NCI-H82 (cell line): ENCODE results near the gene ABHD11.
"Not testable (repeated sequence)": the region's sequence is repeated elsewhere in the genome, so short reads cannot be mapped to it uniquely, and the experiment has no call there.

Source experiments
- DNase-seq: peaks from one replicate; lab custom pipeline; 2025; lab: John Stamatoyannopoulos, UW

The ABHD11 gene

DNA sequence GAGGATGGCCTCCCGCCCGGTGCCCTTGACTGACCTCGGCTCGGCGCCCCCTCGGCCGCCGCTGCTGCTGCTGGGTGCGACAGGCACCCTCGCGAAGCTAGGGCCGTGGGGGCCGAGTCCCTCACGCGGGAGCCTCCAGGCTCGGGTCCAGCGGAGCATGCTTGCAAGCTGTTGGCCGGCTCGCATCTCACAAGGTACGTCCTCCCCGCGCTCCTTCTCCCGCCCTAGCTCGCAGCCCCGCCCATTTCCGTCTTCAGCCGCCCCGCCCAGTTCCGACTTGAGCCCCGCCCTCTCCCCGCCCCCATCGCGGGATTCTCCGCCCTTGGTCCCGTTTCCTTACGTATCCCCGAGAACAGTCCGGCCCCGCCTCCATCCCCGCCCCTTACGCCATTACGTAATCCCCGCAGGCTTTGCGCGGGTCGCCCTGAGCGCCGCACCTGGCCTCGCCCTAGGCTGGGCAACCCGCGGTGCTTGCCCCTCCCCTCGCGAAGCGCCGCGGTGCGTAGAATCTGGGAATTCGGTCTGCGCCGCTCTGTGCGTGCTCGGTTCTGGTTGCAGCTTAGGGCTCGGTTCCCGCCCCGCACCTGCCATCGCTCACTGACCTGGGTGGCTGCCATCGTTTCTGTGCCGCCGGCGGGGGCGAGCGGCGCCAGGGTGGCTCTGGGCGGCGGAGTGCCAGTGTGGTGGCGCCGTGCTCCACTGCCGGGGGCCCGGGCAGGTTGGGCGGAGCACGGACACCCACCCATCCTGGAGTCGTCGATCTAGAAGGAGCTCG lies at the start of gene ABHD11:
ABHD11 (minus strand) TSS at position 191 of the 775 bp plus-strand sequence; CDS start at position 159, 32 bp downstream.
- peak; percentile 96 for DNase-seq

DNA sequence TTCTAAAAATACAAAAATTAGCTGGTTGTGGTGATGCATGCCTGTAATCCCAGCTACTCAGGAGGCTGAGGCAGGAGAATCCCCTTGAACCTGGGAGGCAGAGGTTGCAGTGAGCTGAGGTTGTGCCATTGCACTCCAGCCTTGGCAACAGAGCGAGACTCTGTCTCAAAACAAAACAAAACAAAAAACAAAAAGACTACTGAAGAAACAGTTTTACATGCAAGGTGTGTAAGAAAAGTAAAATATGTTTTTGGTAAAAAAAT lies 49.1 kb upstream of the ABHD11 start:
- DNase-seq: not testable (repeated sequence)

GRCh38 chr7:73786588-73786987 lies 48.0 kb upstream of the ABHD11 start:
- DNase-seq: no peak

- no peak for DNase-seq
Measured at GRCh38 chr7:73779517-73779916, 40.9 kb upstream of the ABHD11 start.

DNA sequence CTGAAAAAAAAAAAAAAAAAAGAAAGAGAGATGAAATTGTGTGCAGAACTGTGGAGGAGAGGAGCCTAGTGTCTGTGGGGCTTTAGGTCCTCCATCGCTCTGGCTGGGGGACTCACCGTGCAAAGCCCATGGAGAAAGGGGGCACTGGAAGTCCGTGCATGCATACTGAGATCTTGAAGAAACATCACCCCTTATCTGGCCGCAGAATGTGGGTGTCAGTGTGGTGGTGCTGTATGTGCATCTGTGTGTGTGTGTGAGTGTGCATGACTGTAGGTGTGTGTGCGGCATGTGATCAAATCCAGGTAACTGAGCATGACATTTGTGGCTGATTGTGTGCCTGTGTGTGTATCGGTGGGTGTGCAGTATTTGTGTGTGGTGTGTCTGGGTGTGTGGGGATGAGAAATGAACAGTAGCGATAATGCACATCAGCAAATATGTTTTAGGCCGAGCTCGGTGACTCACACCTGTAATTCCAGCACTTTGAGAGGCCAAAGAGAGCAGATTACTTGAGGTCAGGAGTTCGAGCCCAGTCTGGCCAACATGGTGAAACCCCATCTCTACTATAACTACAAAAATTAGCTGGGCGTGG lies 40.3 kb upstream of the ABHD11 start:
- DNase-seq: no peak

DNA sequence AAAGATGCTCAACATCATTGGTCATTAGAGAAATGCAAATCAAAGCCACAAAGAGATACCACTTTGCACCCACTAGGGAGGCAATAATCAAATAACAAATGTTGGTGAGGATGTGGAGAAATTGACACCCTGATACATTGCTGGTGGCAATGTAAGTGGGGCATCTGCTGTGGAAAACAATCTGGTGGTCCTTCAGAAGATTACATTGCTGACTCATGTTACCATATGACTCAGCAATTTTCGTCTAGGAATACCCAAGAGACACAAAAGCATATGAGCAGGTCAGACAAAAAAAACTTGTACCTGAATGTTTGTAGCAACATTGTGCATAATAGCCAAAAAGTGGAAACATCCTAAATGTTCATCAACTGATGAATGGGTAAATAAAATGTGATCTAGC lies 36.3 kb upstream of the ABHD11 start:
- DNase-seq: peak; percentile 22

DNA sequence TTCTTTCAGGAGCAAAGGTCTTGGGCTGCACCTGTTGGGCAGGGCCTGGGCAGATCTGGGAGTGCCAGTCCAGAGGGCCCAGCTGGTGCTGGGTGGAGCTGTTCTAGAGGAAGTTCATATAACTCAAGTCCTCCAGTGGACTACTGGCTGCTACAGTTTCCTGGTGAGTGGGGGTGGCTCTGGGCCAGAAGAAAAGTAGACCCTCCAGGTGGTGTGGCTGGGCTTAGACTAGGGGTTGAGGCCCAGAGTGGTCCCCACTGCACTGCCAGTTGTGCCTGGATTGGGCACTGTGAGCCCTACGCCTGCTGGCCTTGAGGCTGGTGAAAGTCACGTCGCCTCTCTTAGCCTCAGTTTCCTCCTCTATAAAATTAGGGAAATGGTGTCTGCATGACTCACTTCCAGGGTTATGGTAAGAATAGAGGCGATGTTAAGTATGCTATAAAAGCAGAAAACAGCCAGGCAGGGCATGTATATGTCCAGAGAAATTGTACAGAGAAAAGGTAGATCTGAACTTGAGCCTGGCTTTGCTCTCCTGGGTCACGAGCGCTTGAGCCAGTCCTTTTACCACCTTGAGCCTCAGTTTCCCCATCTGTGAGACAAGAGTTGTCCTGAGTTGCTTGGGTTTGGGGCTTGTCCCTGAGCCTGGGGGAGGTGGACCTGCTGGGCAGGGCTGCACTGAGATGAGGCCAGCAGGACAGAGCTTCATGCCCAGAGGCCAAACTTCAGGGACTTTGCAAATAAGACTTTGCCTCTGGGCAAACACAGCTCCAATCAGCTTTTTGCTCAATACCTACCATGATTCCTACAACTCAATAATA lies 35.3 kb upstream of the ABHD11 start:
- DNase-seq: no peak

- peak; percentile 34 for DNase-seq
Measured at GRCh38 chr7:73770860-73771670, 32.5 kb upstream of the ABHD11 start.

- DNase-seq: peak; percentile 76
Measured at GRCh38 chr7:73770002-73770859, 31.6 kb upstream of the ABHD11 start, which contains the start of gene CLDN3. CLDN3 (minus strand) TSS chr7:73770270; CDS start chr7:73770049, 221 bp downstream.

GRCh38 chr7:73769481-73770001 lies 30.9 kb upstream of the ABHD11 start:
- no peak for DNase-seq

GRCh38 chr7:73768641-73769480 lies 30.3 kb upstream of the ABHD11 start:
- peak; percentile 8 for DNase-seq

DNA sequence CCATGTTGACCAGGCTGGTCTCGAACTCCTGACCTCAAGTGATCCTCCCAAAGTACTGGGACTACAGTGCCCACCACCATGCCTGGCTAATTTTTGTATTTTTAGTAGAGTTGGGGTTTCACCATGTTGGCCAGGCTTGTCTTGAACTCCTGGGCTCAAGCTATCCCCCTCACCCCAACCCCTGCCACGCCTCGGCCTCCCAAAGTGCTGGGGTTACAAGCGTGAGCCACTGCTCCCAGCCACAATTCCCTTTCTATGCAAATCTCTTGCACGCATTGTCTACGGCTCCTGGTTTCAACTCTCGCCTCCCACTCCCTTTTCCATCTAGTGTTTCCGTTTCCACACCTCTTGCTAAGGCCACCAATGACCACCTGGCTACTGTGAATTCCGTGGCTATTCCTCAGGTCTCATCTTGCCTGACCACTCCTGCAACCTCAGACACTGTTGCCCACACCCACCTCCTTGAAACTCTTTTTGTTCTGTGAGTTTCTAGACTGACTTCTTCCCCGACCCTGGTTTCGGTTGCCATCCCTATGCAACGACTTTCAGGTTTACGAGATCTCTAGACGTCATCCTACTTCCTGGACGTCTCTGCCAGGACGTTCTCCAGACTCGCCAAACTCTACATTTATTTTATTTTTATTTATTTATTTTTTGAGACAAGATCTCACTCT lies 28.1 kb upstream of the ABHD11 start:
- DNase-seq: no peak

DNA sequence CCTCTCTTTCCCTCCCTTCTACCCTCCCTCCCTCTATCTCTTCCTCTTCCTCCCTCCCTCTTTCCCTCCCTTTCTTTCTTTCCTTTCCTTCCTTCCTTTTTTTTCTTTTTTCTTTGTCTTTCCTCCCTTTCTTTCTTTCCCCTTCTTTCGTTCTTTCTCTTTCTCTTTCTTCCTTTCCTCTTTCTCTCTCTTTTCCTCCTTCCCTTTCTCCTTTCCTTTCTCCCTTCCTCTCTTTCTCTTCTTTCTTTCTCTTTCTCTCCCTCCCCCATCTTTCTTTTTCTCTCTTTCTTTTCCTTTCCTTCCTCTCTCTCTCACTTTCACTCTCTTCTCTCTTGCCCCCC lies 24.0 kb upstream of the ABHD11 start:
- DNase-seq: no peak

DNA sequence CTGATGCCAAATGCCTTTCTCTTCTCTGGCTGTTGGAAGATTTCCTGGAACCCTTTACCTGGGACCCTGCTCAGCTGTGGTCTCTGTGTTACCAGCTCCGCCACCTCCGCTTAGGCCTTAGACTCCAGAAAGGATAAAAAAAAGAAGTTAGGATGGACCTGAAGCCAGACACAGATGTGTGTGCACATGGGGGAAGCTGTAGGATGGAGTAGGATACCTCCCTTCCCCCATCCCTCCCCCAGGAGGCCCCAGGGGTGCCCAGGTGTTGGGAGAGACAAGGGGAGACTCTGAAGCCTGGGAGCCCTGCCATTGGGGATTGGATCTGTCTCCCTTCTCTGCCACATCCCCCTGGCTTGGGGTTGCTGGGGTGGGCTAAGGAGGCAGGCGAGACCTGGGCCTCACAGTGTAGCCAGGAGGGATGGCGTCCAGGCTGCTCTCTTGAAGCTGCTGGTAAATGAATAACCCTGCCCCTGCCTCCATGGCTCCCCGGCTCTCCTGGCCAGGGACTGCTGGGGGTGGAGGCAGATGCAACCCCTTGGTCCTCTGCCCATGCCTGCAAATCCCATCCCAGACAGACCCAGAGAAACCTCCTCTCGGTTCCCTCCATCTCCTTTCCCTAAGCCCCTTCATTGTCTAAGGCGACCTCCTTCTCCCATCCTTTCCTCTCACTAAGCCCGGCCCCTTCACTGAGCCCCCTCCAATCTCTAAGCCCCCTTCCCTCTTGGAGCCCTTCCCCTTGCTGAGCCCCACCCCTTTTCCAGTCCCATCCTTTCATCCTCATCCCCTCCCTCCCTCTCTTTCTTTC lies 23.5 kb upstream of the ABHD11 start:
- peak; percentile 76 for DNase-seq

- no peak for DNase-seq
Measured at GRCh38 chr7:73758581-73759138, 20.1 kb upstream of the ABHD11 start.

- no peak for DNase-seq
Measured at GRCh38 chr7:73749931-73750776, 11.6 kb upstream of the ABHD11 start.

DNA sequence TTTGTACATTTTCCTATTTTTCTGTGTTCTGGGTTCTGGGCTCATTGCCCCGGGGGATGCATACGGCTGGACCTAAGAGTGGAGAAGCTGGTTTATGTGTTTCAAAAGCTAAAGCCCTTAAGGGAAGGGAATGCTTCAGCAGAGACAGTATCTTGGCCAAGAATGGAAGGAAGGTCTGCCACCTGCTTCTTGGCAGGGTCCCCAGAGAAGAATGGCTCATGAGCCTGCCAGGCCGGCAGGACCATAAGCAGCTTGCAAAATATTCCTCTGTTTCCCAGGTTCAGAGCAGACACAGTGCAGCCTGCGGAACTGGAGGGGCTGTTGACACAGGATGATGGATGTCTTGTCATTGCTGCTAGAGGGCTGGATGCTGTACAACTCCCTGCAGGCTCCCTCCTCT lies 7.8 kb upstream of the ABHD11 start:
- no peak for DNase-seq
